Esophagus muscularis mucosa (tissue), 4 donors: ENCODE results near the gene ZG16. TPM values are rescaled to one million over a fixed set of nuclear protein-coding genes. Genes with fewer than 3 reads are reported as not detected.
"Not testable (repeated sequence)": the region's sequence is repeated elsewhere in the genome, so short reads cannot be mapped to it uniquely, and the experiment has no call there.

ENCODE experiments used
- DNase-seq: peaks from one replicate; pipeline ENCODE4 v3.0.0-alpha.2; 2017; ENCODE audit errors: extremely low spot score
- H3K27ac ChIP-seq, 4 donors: fragments of 200-600 bp; sonication (generic); replicated peaks in 1 of 4; 1 replicate in 3 of 4; 2 replicates in 1 of 4; pipeline ENCODE4 v1.5.1; 2016 to 2019; ENCODE audit warnings: mild to moderate bottlenecking in 1 of 4
- H3K27me3 ChIP-seq, 4 donors: fragments of 200-600 bp; sonication (generic); one replicate each; pipeline versions ENCODE4 v1.5.1 to v1.6.0; 2016 to 2019
- H3K36me3 ChIP-seq, 4 donors: fragments of 200-600 bp; sonication (generic); one replicate each; pipeline ENCODE4 v1.5.1; 2016 to 2019
- H3K4me1 ChIP-seq, 4 donors: fragments of 200-600 bp; sonication (generic); one replicate each; pipeline ENCODE4 v1.5.1; 2016 to 2019
- H3K4me3 ChIP-seq, 4 donors: fragments of 200-600 bp; sonication (generic); 1 replicate in 2 of 4; 2 replicates in 2 of 4; pipeline ENCODE4 v1.5.1; 2016 to 2019; ENCODE audit warnings: mild to moderate bottlenecking in 4 of 4, moderate library complexity in 1 of 4
- H3K9me3 ChIP-seq, 4 donors: fragments of 200-600 bp; sonication (generic); 1 replicate in 3 of 4; 2 replicates in 1 of 4; pipeline ENCODE4 v1.5.1; 2016 to 2019
- CTCF ChIP-seq, 3 experiments: fragments of 200-600 bp in 2 of 3; fragments of 450-650 bp in 1 of 3; sonication (generic) in 2 of 3; IDR thresholded peaks; one replicate each; pipeline ENCODE4 v1.5.1; 2017 to 2019; ENCODE audit warnings: antibody characterized with exemption in 3 of 3, mild to moderate bottlenecking in 2 of 3, moderate library complexity in 1 of 3
- EP300 ChIP-seq: sonication (generic); formaldehyde crosslinking; IDR thresholded peaks from one replicate; pipeline ENCODE4 v1.6.1; 2017; ENCODE audit warnings: antibody characterized with exemption
- POLR2A ChIP-seq: fragments of 450-650 bp; IDR thresholded peaks from one replicate; pipeline ENCODE4 v1.6.1; 2017; ENCODE audit warnings: antibody characterized with exemption, moderate library complexity, mild to moderate bottlenecking, low read depth
- POLR2AphosphoS5 ChIP-seq, 2 donors: sonication (generic); formaldehyde crosslinking; IDR thresholded peaks; one replicate each; pipeline ENCODE4 v1.6.1; 2017; ENCODE audit warnings: antibody characterized with exemption in 2 of 2
- WGBS: methylation state at CpG from one replicate; pipeline ENCODE4 v1.1.5; 2018; 5-methylcytosine and 5-hydroxymethylcytosine counted together
- intact Hi-C: fragments of 100-400 bp; cut with DNase I; formaldehyde crosslinking; loops from one replicate; pipeline ENCODE4 v1.15.1; 2023
- total RNA-seq, 4 donors: library from RNA; depleted of rRNA; stranded (reverse); fragments of >200 nt; gene quantifications; one replicate each; pipeline versions ENCODE4 v1.1.0 to v1.2.1, GENCODE V29; 2016

ZG16 gene
- total RNA-seq, 4 donors from 2014 or later: 0.23 TPM; not detected in 3

DNA sequence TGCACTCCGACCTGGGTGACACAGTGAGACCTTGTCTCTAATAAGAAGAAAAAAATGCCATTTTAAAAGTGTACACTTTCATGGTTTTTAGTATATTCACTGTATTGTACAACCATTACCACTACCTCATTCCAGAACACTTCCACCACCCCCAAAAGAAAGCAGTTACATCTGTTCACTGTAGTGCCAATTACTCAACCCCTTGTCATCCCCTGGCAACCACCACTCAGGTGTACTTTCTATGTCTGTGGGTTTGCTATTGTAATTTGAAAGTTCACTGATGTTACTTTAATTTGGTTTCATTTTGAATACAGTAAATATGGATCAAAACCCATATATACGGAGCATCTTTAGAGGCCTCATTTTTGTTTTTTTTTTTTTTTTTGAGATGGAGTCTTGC, 6.1 kb downstream of the ZG16 start:
- intact Hi-C loops: loop anchor here (10.0 kb wide), 2 partner anchors 49 to 79 kb away; no protein-coding TSS in a partner anchor

GRCh38 chr16:29784901-29785500, 6.9 kb downstream of the ZG16 start:
- peaks cover 12 to 21% (median 17%) of the 10 kb centered on the region in 4 donors for H3K4me1 ChIP-seq
- peak overlapping the region; percentile 27 to 52 (median 32) for H3K4me3 ChIP-seq
- H3K27ac ChIP-seq: no peak overlapping the region
- TF ChIP-seq POLR2A (no peak), CTCF (IDR thresholded peaks at IDR 0.05) (peak; percentile 66 to 88 (median 66)), EP300 (no peak), POLR2AphosphoS5 (IDR thresholded peaks at IDR 0.05) (peak in 1 of 2 donors; percentile 33)
- no peak for DNase-seq
- H3K27me3 ChIP-seq: peaks cover 0 to 6% (median 0%) of the 10 kb centered on the region in 4 donors
- H3K36me3 ChIP-seq: no peaks in the 10 kb centered on the region
- 11% methylated on average over 20 of the region's 38 CpGs for WGBS
- H3K9me3 ChIP-seq: no peaks in the 10 kb centered on the region
- intact Hi-C loops: loop anchor here (10.0 kb wide), 2 partner anchors 50 to 80 kb away; no protein-coding TSS in a partner anchor

More for the DNA sequence above, 6.1 kb downstream of the ZG16 start:
- DNase-seq: no peak
- Histone ChIP-seq H3K4me1 (peaks cover 5 to 12% (median 10%) of the 10 kb centered on the region in 4 donors), H3K27me3 (peaks cover 0 to 15% (median 0%) of the 10 kb centered on the region in 4 donors), H3K9me3 (no peaks in the 10 kb centered on the region), H3K27ac (no peak overlapping the region), H3K36me3 (no peaks in the 10 kb centered on the region), H3K4me3 (no peak overlapping the region)
- TF ChIP-seq POLR2A (no peak), CTCF (IDR thresholded peaks at IDR 0.05) (no peak), POLR2AphosphoS5 (IDR thresholded peaks at IDR 0.05) (no peak), EP300 (no peak)
- WGBS: 93% methylated on average over 2 of the region's 2 CpGs

- 84% methylated on average over 4 of the region's 4 CpGs for WGBS
- not testable (repeated sequence) for H3K9me3 ChIP-seq, H3K36me3 ChIP-seq, H3K27ac ChIP-seq, DNase-seq, H3K4me3 ChIP-seq, H3K27me3 ChIP-seq
- intact Hi-C loops: loop anchor here (10.0 kb wide), 2 partner anchors 52 to 82 kb away; no protein-coding TSS in a partner anchor
- peaks cover 21 to 37% (median 30%) of the 10 kb centered on the region in 4 donors for H3K4me1 ChIP-seq
Measured at GRCh38 chr16:29787155-29787554, 9.1 kb downstream of the ZG16 start.

- intact Hi-C loops: loop anchor here (10.0 kb wide), 3 partner anchors 55 to 205 kb away; partner anchors contain the start of genes HIRIP3 and INO80E
- TF ChIP-seq POLR2A (no peak), POLR2AphosphoS5 (IDR thresholded peaks at IDR 0.05) (no peak), CTCF (IDR thresholded peaks at IDR 0.05) (no peak), EP300 (no peak)
- DNase-seq: no peak
- Histone ChIP-seq H3K36me3 (no peaks in the 10 kb centered on the region), H3K9me3 (no peaks in the 10 kb centered on the region), H3K4me1 (peaks cover 21 to 37% (median 28%) of the 10 kb centered on the region in 4 donors), H3K27ac (peak overlapping the region; percentile 81 to 91 (median 88)), H3K4me3 (peak overlapping the region; percentile 76 to 93 (median 91)), H3K27me3 (no peaks in the 10 kb centered on the region)
- WGBS: 64% methylated on average over 20 of the region's 20 CpGs
Measured at GRCh38 chr16:29789775-29790182, 11.7 kb downstream of the ZG16 start.

GRCh38 chr16:29790183-29790948, 12.3 kb downstream of the ZG16 start, which contains the start of gene KIF22:
TSS of gene KIF22 (plus strand) at chr16:29790751. CDS start at chr16:29790760, 9 bp downstream.
- intact Hi-C loops: loop anchor here (10.0 kb wide), 1 partner anchor 204 kb away; the partner anchor contains the start of genes HIRIP3 and INO80E
- peak; percentile 100 for DNase-seq
- no peaks in the 10 kb centered on the region for H3K36me3 ChIP-seq
- H3K27me3 ChIP-seq: no peaks in the 10 kb centered on the region
- WGBS: under 1% methylated on average over 37 of the region's 67 CpGs
- H3K4me3 ChIP-seq: peak within 1 kb of the TSS; percentile 76 to 93 (median 91)
- peaks cover 17 to 31% (median 22%) of the 10 kb centered on the region in 4 donors for H3K4me1 ChIP-seq
- H3K9me3 ChIP-seq: no peaks in the 10 kb centered on the region
- TF ChIP-seq EP300 (no peak), CTCF (IDR thresholded peaks at IDR 0.05) (peak; percentile 60 to 84 (median 83)), POLR2A (peak; percentile 43), POLR2AphosphoS5 (IDR thresholded peaks at IDR 0.05) (peak; percentile 88 to 98)
- H3K27ac ChIP-seq: peak within 1 kb of the TSS; percentile 81 to 91 (median 88)
